ENCODE measurements around the gene MYO3B. TPM values are rescaled to one million over a fixed set of nuclear protein-coding genes. Genes with fewer than 3 reads are reported as not detected.
A peak's percentile ranks its signal among the peaks of the same experiment; 100 is the strongest.
"Not testable (repeated sequence)": the region's sequence is repeated elsewhere in the genome, so short reads cannot be mapped to it uniquely, and the experiment has no call there.

MYO3B gene
- total RNA-seq, 1 experiment from 2014 or later = not detected

DNA sequence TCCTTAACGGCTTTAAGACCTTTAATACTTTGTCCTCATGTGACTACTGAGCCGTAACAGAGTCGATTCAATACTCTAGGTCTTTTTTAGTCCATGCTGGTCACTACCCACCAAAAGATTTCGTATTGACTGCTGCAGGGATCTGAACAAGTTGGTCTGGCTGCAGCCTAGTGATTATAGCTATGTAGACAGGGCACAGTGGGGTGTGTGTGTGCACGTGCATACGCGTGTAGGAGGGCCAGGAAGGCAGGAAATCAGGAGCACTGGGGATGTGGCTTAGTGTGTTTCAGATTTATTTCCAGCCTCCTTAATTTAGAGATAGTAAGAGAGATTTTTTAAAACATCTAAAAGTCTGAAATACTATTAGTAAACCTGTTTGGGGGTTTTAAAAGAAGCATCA, 161.4 kb downstream of the MYO3B start:
- no peak for DNase-seq (ENCODE audit: low read depth)

DNA sequence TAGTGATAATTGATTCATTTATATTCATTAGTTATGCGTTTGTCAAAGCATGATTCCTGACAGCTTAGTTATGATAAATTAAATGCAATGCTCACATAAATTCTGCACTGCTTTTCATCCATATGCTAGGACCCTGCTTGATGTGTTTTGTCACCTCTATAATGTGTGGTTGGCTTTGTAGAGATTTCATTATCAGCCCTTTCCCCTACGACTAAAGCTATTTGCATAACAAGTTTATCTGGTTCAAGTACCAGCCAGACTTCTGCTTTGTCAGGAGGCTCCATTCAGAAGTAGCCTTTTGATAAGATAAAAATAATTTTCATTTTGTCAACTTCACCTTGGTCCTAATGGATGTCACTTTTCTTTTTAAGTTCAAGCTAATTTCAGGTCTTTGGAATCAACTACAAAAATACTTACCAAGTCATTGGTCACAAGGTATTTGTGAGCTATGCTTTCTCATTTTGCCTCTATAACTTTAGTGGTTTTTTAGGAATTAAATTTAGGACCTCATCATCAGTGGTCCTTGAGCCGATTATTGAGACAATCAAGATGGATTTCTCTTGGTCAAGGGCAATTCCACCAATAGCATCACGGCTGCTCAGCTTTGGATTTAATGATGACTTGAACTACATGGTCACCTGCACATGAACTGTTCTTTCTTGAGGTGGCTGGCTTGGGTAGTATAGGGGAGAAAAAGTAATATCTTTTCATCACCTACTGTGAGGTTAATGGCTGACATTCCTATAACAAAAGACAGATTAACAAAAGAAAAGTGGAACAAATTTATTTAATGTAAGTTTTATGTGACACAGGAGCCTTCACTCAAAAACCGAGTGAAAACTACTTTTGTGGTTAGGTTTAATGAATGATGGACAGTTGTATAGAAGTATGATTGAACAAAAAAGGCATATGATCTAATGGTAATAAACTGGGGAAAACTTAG, 162.1 kb downstream of the MYO3B start:
- DNase-seq (ENCODE audit: low read depth) = no peak

DNA sequence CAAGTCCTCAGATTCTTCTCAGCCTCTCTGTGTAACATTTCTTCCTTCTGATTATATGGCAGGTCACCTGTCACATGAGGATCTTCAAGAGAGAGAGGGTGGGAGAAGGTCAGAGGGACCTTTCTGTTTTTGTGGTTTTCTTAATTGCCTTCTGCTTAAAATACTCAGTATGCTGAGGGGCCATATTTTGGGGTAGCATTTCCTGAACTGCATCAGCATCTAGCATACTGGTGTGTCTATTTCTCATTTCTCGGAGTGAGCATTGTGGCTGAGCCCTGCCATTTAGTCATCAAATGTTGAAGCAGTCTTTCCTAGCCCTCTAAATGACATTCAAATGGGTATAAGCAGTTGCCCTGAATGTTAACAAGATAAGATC, 162.7 kb downstream of the MYO3B start:
- DNase-seq (ENCODE audit: low read depth) = no peak

DNA sequence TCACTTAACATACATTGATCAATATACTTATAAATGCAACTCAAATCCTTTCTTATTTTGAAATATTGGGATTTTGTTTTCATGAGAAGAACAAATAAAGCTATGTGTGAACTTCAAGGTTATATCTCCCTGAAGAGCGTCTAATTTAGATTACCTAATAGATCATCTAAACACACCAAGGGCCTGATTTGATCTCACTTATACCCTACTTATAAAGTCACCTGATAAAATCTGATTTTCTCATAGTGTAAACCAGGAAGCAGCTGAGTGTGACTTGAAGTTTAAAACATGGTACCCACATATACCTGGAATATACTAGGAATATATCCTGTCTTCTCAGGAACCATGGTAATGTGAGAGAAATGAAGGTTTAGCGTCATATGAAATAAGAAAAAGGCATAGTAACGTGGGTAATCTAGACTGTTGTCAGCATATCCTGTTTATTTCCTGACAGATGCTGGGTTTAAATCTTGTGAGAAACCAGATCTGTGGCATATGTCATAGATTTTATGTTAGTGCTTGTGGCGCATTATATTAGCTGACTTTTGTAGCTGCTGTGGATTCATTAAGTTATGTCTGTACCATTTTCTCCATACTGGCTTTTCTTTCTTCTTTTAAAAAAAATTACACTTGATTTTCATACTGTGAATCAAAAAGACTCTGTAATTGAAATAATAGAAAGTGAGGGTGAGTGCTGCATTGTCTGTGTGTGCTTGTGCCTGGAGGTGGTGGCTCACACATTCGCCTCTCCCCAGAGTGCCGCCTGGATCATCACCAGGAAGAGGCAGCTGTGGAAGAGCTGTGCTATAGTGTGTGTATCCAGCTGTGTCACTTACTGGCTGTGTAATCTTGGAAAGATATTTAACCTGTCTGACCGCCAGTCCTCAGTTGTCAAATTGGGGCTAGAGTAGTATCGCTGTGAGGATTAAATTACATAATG, 164.0 kb downstream of the MYO3B start:
- no peak for DNase-seq (ENCODE audit: low read depth)

DNA sequence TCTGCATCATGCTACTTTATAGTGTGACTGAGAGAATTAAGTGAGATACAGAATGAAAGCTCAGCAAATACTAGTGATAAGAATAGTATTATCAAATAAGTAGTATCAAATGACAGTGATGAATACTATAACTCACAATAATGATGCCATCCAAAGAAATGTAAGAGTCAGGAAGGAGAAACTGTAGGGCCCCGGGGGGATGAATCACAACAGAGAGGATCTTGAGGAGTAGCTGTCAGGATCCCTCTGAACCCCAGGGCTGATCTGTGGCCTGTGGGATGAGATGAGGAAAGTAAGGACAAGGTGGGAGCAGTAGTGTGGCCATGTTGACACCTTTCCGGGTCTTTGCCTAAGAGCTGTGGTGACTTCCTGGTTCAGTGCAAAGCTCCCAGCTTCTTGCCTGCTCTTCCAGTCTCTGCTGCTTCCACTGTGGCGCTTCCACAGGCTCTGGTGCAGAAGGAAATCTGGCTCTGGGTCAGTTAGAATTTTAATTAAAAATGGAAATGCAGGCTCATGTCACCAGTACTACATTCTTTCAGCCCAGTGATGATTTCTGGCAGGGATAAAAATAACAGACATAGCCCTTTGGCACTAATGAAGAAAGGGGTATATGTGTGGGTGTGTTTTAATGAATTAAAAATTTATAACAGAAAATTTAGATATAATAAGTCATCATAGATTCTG, 166.9 kb downstream of the MYO3B start:
- no peak for DNase-seq (ENCODE audit: low read depth)

DNA sequence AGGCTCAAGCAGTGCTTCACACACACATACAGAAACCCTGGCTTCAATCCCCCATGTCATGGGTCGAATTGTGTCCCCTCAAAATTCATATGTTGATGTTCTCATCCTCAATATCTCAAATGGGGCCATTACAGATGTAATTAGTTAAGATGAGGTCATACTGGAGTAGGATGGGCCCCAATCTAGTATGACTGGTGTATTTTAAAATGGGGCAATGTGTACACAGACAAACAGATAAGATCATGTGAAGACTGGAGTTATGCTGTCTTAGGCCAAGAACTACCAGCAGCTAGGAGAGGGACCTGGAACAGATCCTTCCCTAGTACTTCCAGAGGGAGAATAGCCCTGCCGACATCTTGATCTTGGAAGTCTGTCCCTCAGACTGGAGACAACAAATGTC, 167.7 kb downstream of the MYO3B start:
- no peak for DNase-seq (ENCODE audit: low read depth)

DNA sequence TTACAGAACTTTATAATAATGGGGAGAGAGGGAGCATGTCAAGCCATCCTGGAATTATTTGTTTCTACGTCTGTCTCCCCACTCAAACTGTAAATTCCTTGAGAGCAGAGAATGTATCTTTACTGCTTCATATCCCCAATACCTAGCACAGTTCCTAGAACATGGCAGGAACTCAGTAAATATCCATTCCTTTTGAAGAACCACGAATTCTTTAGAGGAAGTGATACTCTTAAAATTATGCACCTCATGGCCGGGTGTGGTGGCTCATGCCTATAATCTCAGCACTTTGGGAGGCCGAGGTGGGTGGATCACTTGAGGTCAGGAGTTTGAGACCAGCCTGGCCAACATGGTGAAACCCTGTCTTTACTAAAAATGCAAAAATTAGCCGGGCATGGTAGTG, 171.3 kb downstream of the MYO3B start:
- DNase-seq (ENCODE audit: low read depth) = not testable (repeated sequence)

DNA sequence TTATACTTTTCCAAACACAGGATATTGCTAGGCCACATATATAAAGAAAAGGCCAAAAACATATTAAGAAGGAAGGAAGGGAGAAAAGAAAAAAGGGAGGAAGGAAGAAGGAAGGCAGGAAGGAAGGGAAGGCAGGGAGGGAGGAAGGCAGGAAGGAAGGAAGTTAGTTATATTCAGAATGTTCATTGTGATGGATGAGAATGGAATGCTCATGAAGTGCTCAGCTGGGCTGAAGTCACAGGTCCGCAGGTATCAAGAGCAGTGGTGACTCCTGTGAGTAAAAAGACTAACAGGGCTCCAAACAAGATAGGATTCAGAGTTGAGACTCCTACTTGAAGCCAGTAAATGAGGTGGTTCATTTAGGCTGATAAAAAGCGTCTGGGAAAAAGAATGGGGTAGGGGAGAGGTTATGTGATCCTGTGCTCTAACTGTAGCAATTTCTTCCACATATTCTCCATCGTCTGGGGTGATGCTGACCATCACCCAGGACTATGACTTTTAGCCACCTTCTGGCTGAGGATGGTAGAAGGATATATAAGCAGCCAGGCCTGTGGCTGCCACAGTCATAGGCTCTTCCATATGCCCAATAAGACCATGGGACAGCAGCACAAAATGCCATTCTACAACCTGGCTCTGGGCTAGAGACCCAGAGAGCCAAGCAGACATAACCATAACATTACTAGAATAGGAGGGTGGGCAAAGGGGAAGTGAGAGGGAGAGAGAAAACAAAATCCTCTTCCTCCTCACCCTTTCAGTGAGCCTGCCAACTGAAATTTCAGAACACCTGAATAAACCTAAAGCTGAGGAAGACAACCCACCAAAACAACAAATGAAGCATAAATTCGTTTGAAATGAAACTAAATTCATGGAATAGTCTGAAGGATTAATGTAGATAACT, 173.2 kb downstream of the MYO3B start:
- no peak for DNase-seq (ENCODE audit: low read depth)

DNA sequence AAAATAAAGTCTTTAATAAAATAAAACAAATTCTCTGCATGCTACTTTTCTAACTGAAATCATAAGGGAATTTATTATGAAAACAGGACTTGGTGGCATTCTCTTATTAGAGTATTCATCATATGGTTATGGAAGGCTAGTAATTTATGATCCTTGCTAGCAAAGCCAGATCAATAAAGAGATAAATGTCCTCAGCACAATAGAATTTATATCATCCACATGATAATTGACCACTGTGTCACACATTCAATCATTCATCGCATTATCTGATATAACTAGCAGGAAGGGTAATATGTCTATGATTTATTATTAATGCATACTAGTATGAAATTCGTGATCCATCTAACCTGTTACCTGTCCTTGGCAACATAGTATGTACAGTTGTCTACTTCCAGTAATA, 175.8 kb downstream of the MYO3B start:
- DNase-seq (ENCODE audit: low read depth) = no peak

DNA sequence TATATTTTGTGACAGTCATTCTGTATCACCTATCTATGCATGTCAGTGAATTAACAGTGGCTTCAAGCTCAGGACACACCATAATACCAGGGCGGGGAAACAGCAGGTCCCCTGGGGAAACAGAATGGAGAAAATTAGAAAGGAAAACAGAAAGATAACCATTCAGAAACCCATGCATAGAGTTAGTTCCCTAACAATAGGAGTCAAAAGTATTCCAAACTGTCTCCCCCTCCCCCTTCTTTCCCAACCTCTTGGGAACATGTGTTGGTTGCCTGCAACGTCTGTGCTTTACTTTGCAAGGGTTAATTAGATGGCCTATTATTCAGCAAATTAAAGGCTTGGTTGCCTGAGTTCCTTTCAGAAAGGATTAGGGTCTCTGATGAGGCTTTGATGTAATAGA, 176.4 kb downstream of the MYO3B start:
- DNase-seq (ENCODE audit: low read depth) = no peak

DNA sequence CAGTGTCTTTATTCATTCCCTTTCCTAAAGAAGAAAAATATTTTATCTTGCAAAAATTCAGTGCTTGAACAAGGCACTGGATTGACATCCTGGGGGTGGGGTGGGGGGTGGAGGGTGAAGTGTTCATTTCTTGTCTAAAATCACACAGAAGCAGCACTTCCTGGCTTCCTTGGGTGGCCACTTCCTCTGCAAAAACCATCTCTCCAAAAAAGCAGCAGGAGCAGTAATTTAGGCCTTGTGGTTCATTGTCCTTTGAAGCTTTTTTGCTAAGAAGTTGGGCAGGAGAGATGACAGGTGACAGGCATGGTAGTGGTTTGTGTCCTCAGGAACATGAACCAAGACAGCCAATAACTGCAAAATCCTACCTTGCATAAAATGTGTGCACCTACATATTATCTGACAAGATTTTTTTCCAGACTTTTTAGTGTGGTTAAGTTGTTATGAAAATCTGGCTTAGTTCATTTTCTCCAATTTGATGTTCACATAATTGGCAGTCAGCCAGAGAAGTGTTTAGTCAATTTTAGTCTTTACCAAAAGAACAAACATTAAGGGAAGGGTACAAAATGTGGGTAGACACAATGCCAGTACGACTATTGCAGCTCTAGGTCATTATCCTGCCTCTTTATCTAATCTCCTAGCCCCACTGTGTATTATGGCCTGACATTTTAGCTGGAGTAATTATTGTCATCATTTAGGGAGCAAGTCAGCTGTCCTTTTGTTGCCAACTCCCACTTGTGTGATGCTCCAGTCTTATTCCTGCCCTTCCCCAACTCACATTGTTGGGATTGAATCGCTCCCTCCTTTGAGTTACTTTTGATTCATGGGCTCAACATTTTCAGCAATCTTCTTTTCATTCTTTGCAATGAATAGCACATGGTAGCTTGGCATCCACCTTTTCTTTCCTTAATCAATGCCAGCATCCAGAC, 177.2 kb downstream of the MYO3B start:
- DNase-seq (ENCODE audit: low read depth) = no peak

DNA sequence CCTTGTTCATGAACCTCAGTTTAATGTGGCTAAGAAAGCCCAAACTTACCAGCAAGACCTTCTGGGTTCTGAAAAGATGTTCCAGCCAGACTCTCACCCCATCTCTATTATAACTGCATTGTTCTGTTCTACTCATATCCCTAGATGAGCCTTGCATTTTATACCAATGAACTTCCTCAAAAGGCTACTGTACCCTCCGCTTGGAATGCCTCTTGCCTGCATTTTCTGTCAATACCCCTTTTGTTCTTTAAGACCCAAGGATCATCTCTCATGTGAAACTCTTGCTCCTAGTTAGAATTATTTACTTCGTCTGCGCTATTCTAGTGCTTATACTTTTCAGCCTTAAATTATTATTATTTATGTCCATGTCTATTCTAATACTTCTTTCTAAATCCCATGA, 181.5 kb downstream of the MYO3B start:
- no peak for DNase-seq (ENCODE audit: low read depth)

DNA sequence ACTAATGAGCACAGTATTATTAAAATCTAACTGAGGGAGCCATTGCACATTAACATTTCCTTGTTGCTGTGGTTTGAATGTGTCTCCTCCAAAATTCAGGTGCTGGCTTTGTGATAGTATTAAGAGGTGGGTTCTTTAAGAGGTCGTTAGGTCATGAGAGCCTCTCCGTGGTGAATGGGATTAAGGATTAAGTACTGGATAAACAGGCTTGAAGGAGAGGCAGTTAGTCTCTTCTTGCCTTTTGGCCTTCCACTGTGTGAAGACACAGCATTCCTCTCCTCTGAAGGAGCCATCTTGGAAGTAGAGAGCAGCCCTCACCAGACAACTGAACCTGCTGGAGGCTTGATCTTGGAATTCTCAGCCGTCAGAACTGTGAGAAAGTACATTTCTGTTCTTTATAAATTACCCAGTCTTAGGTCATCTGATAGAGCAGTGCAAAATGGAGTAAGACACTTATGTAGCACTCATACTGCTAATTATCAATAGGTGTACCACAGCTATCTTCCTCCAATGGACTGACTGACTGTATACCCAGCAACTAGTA, 182.7 kb downstream of the MYO3B start:
- DNase-seq (ENCODE audit: low read depth) = no peak

DNA sequence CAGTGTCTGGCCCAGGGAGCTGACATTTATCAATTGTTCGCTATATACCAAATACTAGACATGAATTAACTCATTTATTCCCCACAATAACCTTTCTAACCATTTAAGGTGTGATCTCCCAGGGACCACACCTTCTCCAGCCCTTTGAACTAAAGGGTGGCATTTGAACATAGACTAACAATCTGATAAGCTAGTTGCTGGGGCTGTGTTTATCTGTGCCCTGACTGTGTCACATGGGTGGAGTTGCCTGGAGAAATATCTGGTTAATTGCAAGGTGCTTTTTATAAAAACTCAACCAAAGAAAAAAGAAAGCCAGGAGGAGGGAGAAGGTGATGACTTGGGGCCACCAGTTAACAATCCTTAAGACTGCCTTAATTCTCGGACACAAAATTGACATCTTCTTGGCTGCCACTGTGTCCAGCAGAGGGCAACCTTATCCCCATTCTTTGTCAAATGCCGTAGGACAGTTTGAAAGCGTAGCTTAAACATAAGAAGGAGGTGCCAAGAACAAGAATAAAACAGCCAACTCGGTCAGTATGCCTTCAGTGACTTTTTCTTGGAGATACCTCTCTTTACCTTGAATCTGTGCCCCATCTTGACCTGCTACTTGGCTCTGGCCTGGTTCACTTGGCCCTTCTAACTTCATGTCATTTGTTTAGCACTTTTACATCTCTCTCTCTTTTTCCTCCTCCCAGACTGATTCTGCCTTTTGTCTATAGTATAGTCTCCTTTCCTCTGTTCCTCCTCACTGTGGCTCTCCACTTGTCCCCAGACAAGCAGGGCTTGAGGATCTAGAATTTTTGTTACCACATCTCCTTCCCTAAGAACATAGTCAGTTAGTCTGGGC, 183.4 kb downstream of the MYO3B start:
- DNase-seq (ENCODE audit: low read depth) = peak; percentile 42

DNA sequence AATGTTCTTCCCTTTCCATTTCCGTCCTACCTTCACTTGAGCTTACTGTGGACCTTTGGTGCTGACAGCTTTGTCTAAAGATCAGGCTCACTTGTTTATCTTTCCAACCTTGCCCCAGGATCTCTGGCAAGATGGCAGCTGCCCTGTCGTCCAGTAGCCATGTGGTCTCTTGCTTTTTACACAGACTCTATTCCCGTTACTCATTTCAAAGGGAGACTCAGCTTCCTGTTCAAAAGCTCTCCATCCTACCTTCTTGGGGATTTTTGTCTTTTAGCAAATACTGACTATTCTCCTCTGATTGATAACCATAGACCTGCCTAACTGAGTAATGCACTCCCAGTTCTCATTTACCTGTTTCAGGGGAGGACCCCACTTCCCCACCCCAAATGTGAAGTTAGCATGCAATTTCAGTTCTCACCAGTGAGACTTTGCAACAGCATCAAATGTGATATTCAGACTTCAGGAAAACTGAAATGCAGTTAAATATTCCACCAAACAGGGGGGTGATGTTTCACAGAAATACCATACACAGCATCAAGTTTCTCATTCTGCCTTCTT, 184.4 kb downstream of the MYO3B start:
- DNase-seq (ENCODE audit: low read depth) = no peak

DNA sequence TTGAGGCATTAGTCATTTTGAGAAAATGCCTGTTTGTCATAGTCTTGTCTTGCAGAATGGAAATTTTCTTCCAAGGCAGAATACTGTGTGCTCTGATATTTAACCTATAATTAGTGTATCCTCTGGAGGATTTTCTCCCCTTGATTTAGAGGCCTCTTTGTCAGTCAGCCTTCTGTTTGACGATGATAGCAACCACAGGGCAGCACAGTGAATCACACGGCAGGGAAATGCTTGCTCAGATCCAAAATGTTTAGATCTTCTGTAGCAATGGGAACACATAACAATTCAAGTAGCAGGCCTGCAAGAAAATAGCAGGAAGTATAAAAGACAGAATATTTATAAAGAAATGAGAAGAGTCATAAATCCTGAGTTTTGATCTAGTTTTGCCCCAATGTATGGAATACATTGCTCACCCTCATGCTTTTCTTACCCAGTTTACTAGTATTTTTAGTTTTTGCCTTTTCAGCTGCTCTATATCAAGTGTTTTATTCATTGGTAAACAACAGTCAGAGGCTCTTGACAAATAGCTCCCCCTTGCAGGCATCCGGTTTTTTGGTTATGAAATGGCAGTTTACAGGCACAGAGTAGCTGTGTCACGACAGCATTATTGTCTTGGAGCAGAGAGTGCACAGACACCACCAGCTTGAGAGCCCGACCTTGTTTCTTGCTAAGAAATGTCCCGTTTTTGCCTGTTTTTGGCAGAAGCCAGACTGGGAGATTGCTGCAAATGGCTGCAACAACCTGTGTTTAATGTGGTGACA, 185.1 kb downstream of the MYO3B start:
- peak; percentile 23 for DNase-seq (ENCODE audit: low read depth)

DNA sequence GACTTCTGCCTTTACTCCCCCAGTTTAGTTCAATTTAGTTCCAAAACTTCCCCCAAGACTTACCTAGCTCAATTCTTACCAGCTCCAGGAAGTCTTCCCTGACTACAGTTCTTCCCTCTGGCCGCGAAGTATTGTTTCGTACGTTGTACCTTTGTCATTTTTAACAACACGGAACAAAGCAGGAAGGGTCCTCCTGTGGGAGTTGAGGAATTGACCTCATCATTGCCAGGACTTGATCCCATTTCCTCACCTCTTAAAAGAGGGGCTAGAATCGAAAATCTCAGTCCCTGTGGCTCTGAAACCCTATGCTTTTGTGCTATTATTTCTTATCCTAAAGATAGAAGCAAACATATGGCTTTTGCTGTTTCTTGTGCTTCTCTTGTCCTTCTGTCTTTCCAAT, 187.1 kb downstream of the MYO3B start:
- DNase-seq (ENCODE audit: low read depth) = no peak
